Activated CD4-positive, CD25-positive, alpha-beta regulatory T cell (primary cell): Measurements from ENCODE around the gene TRPM3.

Source experiments
- DNase-seq, 4 experiments: peaks; one replicate each; lab custom pipeline; 2025; lab: John Stamatoyannopoulos, UW

Gene TRPM3

GRCh38 chr9:70578720-70579119 is 542.7 kb downstream of the TRPM3 start:
- DNase-seq, result no peak

GRCh38 chr9:70577671-70578070 is 543.8 kb downstream of the TRPM3 start:
- DNase-seq, result no peak

GRCh38 chr9:70576116-70576515 is 545.3 kb downstream of the TRPM3 start:
- DNase-seq, result no peak

- no peak for DNase-seq
Measured at GRCh38 chr9:70574151-70574837, 547.1 kb downstream of the TRPM3 start.

GRCh38 chr9:70573308-70573707 is 548.1 kb downstream of the TRPM3 start:
- DNase-seq, result no peak

- DNase-seq, result no peak
Measured at GRCh38 chr9:70571258-70571657, 550.2 kb downstream of the TRPM3 start.

GRCh38 chr9:70569791-70570190 is 551.6 kb downstream of the TRPM3 start:
- DNase-seq, result no peak

- no peak for DNase-seq
Measured at GRCh38 chr9:70569070-70569772, 552.2 kb downstream of the TRPM3 start.

- no peak for DNase-seq
Measured at GRCh38 chr9:70567511-70567910, 553.9 kb downstream of the TRPM3 start.

- DNase-seq, result no peak
Measured at GRCh38 chr9:70566751-70567150, 554.7 kb downstream of the TRPM3 start.

- DNase-seq, result no peak
Measured at GRCh38 chr9:70566066-70566465, 555.4 kb downstream of the TRPM3 start.

GRCh38 chr9:70564468-70565335 is 556.7 kb downstream of the TRPM3 start:
- no peak for DNase-seq

- peak in 1 of 4 experiments; percentile 3 for DNase-seq
Measured at GRCh38 chr9:70563431-70564204, 557.8 kb downstream of the TRPM3 start.

GRCh38 chr9:70563010-70563409 is 558.4 kb downstream of the TRPM3 start:
- DNase-seq, result no peak

GRCh38 chr9:70561786-70562395 is 559.5 kb downstream of the TRPM3 start:
- no peak for DNase-seq

- no peak for DNase-seq
Measured at GRCh38 chr9:70561111-70561510, 560.3 kb downstream of the TRPM3 start.

- no peak for DNase-seq
Measured at GRCh38 chr9:70559102-70559501, 562.3 kb downstream of the TRPM3 start.

GRCh38 chr9:70557661-70558369 is 563.6 kb downstream of the TRPM3 start:
- DNase-seq, result no peak

- no peak for DNase-seq
Measured at GRCh38 chr9:70556771-70557170, 564.6 kb downstream of the TRPM3 start.

- no peak for DNase-seq
Measured at GRCh38 chr9:70554881-70555280, 566.5 kb downstream of the TRPM3 start.
